Stimulated activated CD4-positive, alpha-beta T cell treated with anti-CD3 and anti-CD28 coated beads, Interleukin-1b, Interleukin-23, amount 100 ng/mL, for 1 hour (primary cell): ENCODE results near the gene TIPRL.

Experiments
- DNase-seq, 2 donors: peaks; one replicate each; pipeline ENCODE4 v3.0.0-alpha.2; 2020; ENCODE audit warnings: low read depth in 2 of 2

Gene TIPRL

DNA sequence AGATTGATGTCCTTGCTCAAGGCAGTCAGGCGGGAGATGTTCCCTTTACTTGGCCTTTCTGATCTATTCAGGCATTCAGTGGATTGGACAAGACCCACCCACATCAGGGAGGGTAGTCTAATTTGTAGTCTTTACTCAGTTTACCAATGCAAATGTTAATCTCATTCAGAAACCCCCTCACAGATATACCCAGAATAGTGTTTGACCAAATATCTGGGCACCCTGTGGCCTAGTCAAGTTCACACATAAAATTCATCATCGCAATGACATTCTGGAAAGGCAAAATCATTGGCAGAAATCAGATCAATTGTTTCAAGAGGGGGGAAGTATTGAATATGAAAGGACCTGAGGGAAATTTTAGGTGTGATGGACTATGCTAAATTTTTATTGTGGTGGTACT lies 34.6 kb downstream of the TIPRL start:
- no peak for DNase-seq

DNA sequence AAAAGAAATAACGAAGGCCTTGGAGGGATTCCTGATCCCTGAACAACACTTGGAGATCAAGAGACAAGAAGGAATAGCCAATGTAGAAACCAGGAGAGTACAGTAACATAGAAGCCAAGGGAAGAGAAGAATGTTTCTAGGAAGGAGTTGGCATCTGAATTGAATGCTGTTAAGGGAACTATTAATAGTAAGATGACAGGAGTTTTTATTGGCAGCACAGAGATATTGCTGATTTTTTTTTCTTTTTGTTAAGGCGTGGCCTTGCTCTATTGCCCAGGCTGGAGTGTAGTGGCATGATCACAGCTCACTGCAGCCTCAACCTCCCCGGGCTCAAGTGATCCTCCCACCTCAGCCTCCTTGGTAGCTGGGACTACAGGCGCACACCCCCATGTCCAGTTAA lies 37.4 kb downstream of the TIPRL start:
- no peak for DNase-seq

DNA sequence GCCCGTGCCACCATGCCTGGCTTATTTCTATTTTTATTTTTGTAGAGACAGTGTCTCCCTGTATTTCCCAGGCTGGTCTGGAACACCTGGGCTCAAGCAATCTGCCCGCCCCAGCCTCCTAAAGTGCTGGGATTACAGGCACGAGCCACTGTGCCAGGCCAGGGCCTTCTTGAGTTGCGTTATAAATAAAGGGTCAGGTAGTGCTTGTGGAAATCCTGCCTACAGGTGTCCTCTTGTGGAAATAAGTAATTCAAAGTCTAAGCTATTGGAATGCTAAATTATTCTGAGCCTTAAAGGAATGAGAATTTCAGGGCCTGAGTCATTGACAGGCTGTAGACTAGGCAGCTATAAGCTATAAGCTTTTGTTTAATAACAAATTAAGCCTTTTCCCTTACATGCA lies 38.9 kb downstream of the TIPRL start:
- no peak for DNase-seq

DNA sequence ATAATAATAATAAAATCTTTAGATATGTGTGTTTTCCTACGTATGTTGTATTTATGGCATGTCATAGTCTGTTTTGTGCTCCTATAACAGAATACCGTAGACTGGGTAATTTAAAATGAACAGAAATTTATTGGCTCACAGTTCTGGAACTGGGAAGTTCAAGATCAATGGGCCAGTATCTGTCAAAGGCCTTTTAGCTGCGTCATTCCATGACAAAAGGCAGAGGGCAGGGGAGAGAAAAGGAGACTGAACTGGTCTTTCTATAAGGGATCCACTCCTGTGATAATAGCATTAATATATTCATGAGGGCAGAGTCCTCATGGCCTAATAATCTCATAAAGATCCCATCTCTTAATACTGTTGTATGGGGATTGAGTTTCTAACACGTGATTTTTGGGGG lies 39.9 kb downstream of the TIPRL start:
- DNase-seq, result no peak

DNA sequence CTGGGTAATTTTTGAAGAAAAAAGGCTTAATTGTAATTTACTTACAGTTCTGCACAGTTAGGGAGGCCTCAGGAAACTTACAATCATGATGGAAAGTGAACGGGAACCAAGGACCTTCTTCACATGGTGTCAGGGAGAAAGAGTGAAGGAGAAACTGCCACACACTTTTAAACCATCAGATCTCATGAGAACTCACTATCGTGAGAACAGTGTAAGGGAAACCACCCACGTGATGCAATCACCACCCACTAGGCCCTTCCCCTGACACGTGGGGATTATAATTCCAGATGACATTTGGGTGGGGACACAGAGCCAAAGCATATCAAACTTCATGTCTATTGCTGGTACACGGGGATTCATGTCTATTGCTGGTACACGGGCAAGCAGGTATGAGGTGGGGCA lies 41.7 kb downstream of the TIPRL start:
- no peak for DNase-seq

DNA sequence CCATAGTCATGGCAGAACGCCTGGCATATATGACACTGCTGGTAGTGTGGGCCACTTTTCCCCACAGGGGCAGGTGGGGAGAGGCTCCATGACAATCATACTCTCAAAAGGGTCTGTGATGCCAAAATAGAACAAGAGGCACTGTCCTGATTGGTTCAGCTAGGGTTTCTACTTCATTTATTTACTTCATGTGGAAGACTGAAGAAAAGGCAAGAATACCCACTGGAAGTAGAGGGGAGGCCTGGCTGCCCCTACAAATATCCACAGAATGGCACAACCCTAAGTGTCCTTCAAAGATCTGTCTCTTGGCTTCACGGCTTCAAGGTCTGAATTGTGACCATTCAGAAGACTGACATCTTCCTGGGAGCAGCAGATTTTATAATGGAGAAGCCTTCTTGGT lies 42.5 kb downstream of the TIPRL start:
- no peak for DNase-seq

DNA sequence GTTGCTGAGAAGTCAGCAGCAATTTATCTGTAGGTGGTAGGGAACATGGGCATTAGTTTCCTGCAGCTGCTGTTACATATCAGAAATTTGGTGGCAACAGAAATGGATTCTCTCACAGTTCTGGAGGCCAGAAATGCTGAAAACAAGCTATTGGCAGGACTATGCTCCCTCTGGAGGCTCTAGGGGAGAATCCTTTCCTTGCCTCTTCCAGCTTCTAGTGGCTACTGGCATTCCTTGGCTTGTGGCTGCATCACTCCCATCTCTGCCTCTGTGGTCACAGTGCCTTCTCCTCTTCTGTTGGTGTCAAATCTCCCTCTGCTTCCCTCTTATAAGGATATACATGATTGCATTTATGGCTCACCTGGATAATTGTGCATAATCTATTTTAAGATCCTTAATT lies 44.5 kb downstream of the TIPRL start:
- no peak for DNase-seq

DNA sequence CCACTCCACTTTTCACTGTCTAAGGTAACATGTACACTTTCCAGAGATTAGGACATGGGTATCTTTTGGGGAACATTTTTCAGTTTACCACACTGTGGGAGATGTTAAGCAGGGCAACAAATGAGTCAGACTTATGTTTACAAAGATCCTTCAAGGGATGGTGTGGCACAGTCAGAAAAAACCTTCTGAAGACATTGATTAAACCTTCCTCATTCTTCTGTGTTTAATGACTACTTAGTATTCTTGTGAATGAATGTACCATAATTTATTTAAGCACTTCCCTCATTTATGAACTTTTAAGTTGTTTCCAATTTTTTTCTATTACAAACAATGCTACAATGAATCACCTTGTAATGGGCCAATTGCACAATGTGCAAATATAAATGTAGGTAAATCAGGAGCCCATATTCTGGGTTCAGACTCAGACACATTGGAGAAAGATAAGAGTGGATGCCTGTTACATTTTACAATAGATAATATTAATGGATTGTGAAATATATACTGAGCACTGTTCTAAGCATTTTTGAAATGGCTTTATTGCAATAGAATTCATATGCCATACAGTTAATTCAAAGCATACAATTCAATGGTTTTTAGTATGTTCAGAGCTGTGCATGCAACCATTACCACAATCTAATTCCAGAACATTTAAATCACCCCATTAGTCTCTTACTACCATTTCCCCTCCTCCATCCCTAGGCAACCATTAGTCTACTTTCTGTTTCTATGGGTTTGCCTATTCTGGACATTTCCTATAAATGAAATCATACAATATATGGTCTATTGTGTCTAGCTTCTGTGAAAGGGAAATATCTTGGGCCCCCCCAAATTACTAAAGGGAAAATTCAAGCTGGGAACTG lies 45.1 kb downstream of the TIPRL start:
- DNase-seq, result no peak

DNA sequence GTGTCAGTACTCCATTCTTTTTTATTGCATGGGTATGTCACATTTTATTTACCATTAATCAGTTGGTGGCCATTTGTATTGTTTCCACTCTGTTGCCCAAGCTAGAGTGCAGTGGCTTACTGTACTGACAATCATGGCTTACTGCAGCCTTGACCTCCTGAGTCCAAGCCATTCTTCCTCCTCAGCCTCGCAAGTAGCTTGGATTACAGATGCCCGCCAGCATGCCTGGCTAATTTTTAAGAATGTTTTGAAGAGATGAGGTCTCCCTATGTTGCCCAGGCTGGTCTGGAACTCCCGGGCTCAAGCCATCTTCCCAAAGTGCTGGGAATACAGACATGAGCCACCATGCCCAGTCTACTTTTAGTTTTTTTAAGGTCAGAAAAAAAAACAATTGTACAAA lies 46.2 kb downstream of the TIPRL start:
- DNase-seq, result no peak

DNA sequence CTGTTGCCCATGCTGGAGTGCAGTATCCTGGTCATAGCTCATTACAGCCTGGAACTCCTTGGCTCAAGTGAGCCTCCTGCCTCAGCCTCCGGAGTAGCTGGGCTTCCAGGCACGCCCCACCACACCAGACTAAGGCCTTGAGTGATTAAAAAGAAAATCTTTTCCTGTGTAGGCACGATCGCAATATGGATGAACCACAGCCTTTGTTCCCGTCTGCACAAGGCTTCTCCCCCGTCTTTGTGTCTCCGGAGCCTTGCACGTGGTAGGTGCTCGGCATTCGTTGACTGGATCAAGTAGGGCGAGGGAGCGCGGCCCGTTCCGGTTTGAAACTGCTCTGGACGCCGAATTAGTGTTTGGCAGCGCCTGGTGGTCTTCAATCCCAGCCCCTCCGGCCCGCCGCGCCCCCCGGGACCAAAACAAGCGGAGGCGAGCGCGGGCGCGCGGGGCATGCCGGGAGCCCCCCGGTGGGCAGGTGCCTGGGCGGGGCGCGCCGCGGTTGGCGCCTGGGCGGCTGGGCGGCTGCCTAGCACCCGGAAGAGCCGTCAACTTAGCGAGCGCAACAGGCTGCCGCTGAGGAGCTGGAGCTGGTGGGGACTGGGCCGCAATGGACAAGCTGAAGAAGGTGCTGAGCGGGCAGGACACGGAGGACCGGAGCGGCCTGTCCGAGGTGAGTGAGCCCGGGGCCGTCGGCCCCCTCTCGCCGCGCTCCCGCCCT lies 46.9 kb downstream of the TIPRL start, which contains the start of gene SFT2D2:
Gene SFT2D2 (plus strand): TSS at position 529 of the 715 bp plus-strand sequence. CDS start 76 bp downstream, at position 605.
- DNase-seq, result peak; percentile 34 to 63

DNA sequence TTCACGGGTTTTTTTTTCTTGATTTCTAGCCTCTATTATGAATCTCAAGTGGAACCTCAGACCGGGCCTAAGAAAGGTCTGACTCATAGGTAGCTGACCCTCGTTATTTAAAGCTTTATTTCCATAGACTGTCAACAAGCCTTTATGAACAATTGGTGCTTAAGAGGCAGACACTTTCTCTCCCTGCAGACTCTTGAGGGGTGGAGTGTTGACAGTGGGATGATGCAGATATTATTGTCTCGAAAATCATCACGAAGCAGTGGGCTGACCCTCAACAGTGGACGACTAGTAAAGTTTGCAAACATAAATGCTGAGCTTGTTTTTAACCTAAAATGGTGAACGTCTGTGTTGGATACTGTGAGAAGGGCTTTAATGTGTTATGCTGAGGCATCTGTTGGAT lies 48.9 kb downstream of the TIPRL start:
- DNase-seq, result no peak

DNA sequence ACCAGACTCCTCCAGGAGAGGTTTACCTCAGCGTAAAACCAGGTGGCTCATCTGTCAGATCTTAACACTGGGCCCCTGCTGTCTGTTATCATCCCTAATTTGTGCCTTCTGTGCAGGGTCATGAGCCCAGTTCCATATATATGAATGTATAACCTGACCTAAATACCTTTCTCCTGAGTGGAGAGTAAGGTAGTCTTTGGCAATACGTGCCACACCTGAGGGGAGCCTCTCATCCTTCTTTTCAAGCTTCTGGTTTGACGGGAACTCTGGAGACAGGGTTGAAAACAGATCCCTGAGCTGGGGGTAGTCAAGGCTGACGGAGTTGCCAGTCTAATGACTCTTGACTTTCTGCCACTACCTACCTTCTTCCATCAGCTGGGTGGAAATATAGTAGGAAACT lies 51.1 kb downstream of the TIPRL start:
- no peak for DNase-seq

DNA sequence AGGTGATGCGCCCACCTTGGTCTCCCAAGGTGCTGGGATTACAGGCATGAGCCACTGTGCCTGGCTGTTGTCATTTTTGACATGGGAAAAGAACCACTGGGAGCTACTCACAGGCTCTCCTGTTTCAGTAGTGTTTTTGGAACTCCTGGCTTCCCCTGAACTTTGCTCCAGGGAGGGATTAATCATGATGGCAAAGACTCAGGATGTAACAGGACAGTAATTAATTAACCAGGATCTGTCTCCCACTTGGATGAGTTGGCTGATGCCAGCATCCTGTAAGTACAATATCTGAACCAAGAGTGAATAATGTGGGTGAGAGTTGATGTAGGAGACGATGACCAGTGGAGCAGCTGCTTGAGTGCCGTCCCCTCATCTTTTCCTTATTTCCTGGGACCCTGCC lies 51.9 kb downstream of the TIPRL start:
- DNase-seq, result no peak

DNA sequence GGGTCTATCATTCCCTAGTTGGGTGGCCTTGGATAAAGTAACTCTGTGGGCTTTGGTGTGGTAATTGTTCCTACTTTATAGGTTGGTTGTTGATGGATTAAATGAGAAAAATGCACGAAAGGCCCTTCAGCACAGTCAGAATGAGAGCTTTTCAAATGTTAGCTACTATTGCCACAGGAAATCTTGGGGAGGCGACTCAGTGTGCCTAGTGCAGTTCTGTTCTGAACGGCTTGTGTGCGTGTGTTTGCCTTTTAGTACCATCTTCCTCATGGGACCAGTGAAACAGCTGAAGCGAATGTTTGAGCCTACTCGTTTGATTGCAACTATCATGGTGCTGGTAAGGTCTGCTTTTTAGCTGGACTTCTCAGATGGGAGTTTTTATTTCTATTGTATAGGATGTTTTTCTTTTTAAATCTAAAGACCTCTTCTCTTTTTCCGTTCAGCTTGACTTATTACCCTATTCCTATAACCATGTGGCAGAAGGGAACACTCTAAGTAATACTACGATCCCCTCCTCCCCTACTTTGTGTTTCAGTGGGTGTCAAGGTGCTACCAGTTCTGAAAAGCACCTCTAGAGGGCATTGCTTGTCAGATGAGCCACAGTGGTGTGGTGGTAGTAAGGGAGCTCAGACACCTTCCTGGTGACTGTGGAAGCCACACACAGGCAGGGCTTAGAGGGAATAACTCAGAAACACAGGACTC lies 56.2 kb downstream of the TIPRL start:
- DNase-seq, result no peak

DNA sequence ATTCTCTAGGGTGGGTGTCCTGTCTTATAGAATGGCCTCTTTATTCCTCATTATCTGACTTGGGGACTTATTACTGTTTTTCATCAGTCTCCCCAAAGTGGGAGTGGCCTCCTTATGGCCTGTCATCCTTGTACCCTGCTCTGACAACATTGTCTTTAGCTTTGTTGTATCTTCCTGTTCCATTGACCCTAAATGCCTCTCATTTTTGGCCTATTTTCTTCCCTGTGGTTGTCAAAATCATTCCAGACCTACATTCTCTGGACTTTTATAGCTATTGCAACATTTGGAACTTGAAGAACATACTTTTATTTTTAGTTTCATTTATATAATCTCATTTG lies 56.8 kb downstream of the TIPRL start:
- no peak for DNase-seq

DNA sequence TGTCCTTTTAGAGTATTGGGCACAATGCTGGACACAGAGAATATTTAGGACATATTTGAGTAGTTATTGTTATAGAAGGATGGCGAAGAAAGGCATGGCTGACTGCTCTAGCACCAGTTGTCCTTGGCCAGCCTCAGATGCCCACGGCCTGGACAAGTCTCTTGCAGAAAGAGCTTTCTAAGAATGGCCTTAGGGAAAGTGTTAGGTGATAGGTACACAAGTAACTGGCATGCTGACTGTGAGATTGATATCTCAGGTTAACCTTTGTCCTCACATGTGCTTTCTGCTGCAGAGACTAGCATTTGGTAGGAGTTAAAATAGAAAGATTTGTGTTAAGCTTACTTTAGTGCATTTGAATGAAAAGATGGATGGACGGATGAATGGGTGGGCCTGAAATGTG lies 57.2 kb downstream of the TIPRL start:
- no peak for DNase-seq

DNA sequence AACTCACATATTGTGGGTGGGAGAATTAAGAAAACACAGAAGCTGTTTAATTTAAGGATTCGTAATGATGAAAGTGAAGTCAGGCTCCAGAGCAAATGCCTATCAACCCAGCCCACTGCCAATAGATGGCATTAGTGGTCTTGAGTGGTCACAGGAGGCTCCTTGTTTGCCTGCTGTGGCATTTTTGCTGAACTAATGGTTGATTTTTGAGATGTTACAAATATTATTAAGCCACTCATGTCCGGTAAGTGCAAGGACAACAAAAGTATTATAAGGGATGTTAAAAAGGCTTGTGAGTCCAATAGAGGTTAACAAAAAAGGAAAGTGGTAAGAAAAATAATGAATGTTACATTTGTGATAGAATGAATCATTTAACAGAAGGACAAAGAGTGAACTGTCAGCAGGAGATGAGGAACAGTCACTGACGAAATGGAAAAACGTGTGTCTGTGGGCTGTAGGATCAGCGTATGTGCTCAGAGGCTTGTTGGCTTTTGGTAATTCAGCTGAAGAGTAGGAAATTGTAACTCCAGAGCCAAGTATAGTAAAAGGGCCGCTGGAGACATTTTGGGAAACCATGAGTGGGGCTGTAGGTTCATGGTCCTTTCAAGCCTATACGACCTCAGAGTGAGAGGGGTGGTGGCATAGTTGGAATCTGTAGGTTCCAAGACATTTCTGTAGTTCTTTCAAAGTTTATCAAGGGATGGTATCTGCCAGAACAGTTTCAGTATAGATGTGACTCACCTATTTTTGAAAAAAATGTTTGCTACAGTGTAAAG lies 58.3 kb downstream of the TIPRL start:
- no peak for DNase-seq

DNA sequence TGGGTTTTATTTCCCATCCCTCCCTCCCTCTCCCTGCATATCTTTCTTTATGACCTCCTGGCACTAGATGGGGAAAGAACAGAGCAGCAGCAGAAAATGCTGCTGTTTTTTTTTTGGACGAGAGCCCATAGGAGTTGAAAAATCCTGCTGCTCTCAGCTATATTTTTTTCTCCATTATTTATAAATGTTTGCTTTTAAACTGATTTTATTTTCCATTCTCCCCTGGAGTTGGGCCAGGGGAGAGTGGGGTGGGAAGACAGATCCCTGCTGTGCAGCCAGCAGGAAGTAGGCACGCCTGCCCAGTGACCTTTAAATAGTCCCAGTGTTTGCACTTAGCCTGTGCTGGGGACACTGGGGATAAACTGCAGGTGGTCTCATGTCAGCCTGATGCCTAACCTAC lies 64.4 kb downstream of the TIPRL start:
- DNase-seq, result no peak

DNA sequence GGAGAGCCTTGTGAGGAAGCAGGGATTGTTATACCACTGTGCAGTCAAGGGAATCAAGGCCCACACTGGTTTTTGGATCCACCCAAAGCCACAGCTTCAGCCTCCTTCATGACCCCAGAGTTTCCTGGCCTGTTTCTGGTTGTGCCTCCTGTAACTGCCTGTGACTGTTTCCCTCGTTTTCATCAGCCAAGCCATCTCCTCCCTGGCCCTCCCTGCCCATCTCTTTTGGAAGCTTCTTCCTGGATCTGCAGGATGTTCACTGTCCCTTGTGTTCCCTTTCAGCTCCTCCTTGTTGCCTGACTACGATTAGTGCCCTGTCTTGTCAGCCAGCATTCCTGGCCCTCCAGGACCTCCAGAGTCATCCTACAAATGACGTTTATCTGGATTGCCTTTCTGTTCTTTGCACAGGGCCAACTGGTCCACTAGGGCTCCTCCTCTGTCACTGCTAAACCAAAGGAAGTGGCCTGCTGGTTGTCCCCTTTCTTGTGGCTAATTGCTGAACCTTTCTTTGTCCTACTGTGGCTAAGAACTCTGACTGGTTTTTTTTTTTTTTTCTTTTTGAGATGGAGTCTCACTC lies 65.0 kb downstream of the TIPRL start:
- no peak for DNase-seq

DNA sequence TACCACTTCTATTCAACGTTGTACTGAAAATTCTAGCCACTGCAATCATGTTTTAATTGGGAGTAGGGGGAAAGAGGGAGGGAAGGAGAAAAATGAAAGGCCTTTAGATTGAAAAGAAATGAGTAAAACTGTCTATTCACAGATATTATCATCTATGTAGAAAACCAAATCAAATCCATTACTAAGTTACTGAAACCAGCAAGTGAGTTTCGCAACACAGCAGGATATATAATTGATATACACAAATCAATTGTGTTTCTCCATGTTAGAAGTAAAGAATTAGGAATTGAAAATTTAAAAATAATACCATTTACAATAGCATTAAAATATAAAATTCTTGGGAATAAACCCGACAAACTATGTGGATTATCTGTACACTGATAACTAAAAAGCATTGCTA lies 66.3 kb downstream of the TIPRL start:
- no peak for DNase-seq

DNA sequence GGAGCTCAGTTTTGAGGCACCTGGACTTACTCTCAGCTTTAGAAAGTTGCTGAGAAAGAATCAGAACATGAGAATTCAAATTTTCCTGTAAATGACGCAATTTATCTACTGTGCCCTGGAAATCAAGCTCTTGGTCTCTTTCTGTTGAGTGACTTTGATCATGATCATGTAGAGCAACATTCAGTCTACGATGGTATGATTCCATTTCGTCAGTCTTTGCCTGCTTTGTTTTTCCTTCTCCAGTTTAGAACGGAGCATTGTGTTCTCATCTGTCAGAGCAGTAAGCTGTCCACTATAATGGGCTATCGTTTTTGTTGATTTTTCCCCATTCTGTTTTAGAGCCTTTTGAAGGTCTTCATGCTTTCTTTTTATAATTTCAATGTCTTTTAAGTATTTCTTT lies 67.7 kb downstream of the TIPRL start:
- DNase-seq, result no peak
